Measurements from ENCODE around the gene WDR18. TPM values are rescaled to one million over a fixed set of nuclear protein-coding genes. Genes with fewer than 3 reads are reported as not detected.

The WDR18 gene, protein sequence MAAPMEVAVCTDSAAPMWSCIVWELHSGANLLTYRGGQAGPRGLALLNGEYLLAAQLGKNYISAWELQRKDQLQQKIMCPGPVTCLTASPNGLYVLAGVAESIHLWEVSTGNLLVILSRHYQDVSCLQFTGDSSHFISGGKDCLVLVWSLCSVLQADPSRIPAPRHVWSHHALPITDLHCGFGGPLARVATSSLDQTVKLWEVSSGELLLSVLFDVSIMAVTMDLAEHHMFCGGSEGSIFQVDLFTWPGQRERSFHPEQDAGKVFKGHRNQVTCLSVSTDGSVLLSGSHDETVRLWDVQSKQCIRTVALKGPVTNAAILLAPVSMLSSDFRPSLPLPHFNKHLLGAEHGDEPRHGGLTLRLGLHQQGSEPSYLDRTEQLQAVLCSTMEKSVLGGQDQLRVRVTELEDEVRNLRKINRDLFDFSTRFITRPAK
- total RNA-seq: 68.0 and 80.9 TPM in 2 replicates

GRCh38 chr19:984165-984967 lies at the start of gene WDR18:
TSS of gene WDR18 (plus strand) at chr19:984345. CDS start at chr19:984354, 9 bp downstream.

GRCh38 chr19:1000095-1000494 lies 15.9 kb downstream of the WDR18 start, which contains the start of gene GRIN3B:
TSS of gene GRIN3B (plus strand) at chr19:1000419. CDS start at chr19:1000438, 19 bp downstream.

GRCh38 chr19:1020868-1021425 lies 36.8 kb downstream of the WDR18 start, which contains the start of gene TMEM259:
TSS of gene TMEM259 (minus strand) at chr19:1021123. CDS start at chr19:1020996, 127 bp downstream.

DNA sequence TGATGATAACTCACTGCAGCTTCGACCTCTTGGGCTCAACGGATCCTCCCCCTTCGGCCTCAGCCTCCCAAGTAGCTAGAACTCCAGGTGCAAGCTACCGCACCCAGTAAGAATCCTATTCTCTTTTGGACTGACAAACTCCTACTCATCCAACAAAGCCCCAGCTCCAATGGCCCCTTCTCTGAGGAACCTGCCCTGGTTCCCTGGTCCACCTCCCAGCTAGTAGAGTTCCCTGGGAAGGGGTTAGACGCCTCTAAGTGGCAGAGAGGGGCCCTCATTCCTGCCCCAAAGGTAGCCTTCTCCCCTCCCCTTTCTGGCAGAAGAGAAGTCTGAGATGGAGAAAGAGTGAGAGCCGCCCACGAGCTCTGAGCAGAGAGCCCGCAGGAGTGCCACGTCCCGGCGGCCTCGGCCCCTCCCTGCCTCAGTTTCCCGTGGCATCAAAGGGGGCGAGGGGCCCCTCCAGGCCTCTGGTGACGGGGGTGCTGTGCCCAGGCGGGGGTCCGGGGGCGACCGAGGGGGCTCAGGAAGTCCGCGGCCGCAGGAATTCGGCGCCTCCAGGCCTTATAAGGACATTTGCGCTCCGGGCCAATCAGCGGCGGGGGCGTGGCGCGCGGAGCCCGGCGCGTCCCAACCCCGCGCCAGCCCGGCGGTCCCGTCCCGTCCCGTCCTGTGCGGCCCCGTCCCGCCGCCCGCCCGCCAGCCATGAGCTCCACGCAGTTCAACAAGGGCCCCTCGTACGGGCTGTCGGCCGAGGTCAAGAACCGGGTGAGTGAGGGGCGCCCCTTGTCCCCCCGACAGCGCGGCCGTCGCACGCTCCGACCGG lies 42.0 kb downstream of the WDR18 start, which contains the start of gene CNN2:
CNN2 (plus strand) TSS at position 649 of the 823 bp plus-strand sequence; CDS start at position 703, 54 bp downstream.

GRCh38 chr19:1039646-1040475 lies 55.7 kb downstream of the WDR18 start, which contains the start of gene ABCA7:
TSS of gene ABCA7 (plus strand) at chr19:1040107. CDS start at chr19:1041362, 1,255 bp downstream.

Small RNAs within 50 kb of the gene (small RNA-seq; reads per million reads assigned to genes)
- gene RNU6-2: 14.5 reads per million, percentile 96 among the genes with 10 or more reads in this experiment

Other genes starting within 250 kb of the WDR18 start
- gene MISP, start 233.2 kb upstream of the WDR18 start, total RNA-seq: 0.20 TPM in 1 of 2 replicates, not detected in the other
- 133 and 189 TPM in 2 replicates for gene PTBP1, start 186.9 kb upstream of the WDR18 start, total RNA-seq
- not detected in 2 replicates for gene PLPPR3, start 162.4 kb upstream of the WDR18 start, total RNA-seq
- gene AZU1, start 156.5 kb upstream of the WDR18 start, total RNA-seq: not detected in 2 replicates
- gene PRTN3, start 143.3 kb upstream of the WDR18 start, total RNA-seq: not detected in 2 replicates
- gene ELANE, start 132.0 kb upstream of the WDR18 start, total RNA-seq: 0.20 and 0.37 TPM in 2 replicates
- gene CFD, start 124.7 kb upstream of the WDR18 start, total RNA-seq: 8.0 and 144 TPM in 2 replicates
- 24.3 and 25.0 TPM in 2 replicates for gene MED16, start 91.2 kb upstream of the WDR18 start, total RNA-seq
- gene RNU6-9, start 90.9 kb upstream of the WDR18 start, total RNA-seq: not detected in 2 replicates
- 23.1 and 25.7 TPM in 2 replicates for gene R3HDM4, start 71.1 kb upstream of the WDR18 start, total RNA-seq
- not detected in 2 replicates for gene KISS1R, start 67.0 kb upstream of the WDR18 start, total RNA-seq
- 18.4 and 33.2 TPM in 2 replicates for gene ARID3A, start 58.3 kb upstream of the WDR18 start, total RNA-seq
- gene GRIN3B, start 16.1 kb downstream of the WDR18 start, total RNA-seq: under 0.01 and 0.20 TPM in 2 replicates
- gene TMEM259, start 36.8 kb downstream of the WDR18 start, total RNA-seq: 68.3 and 80.5 TPM in 2 replicates
- gene RNU6-2, start 37.2 kb downstream of the WDR18 start, total RNA-seq: not detected in 2 replicates
- gene CNN2, start 42.3 kb downstream of the WDR18 start, total RNA-seq: 122 and 131 TPM in 2 replicates
- 4.0 and 4.3 TPM in 2 replicates for gene ABCA7, start 55.8 kb downstream of the WDR18 start, total RNA-seq
- 0.78 and 1.5 TPM in 2 replicates for gene ARHGAP45, start 82.8 kb downstream of the WDR18 start, total RNA-seq
- 84.5 and 113 TPM in 2 replicates for gene POLR2E, start 111.0 kb downstream of the WDR18 start, total RNA-seq
- 326 and 402 TPM in 2 replicates for gene GPX4, start 119.6 kb downstream of the WDR18 start, total RNA-seq
- 44.4 and 46.3 TPM in 2 replicates for gene SBNO2, start 189.9 kb downstream of the WDR18 start, total RNA-seq
- 58.4 and 85.0 TPM in 2 replicates for gene STK11, start 221.4 kb downstream of the WDR18 start, total RNA-seq

Data from subcutaneous preadipocyte (primary cell).